Pancreas (tissue), 10 donors: ENCODE data around the gene LRRC32. TPM values are rescaled to one million over a fixed set of nuclear protein-coding genes. Genes with fewer than 3 reads are reported as not detected.

Source experiments
- ATAC-seq, 4 donors: fragments of 200-7000 bp; cut with Tn5 transposase; one replicate each; pipeline versions ENCODE4 v1.8.0 to v1.9.1; 2020; ENCODE audit warnings: mild to moderate bottlenecking in 4 of 4, moderate library complexity in 4 of 4
- DNase-seq, 6 donors: peaks; one replicate each; pipeline ENCODE4 v3.0.0-alpha.2; 2020
- FAIRE-seq: peaks from 2 replicates; lab custom pipeline; 2012; peaks lifted over from hg19 to GRCh38; lab: Jason Lieb, UNC
- H3K27ac ChIP-seq, 4 donors: fragments of 200-600 bp; sonication (generic); 1 replicate in 3 of 4; 2 replicates in 1 of 4; pipeline versions ENCODE4 v1.5.0 to v1.8.0; 2020
- H3K27me3 ChIP-seq, 4 donors: fragments of 200-600 bp; one replicate each; pipeline ENCODE4 v1.8.0; 2021
- H3K36me3 ChIP-seq, 3 donors: fragments of 200-600 bp; sonication (generic) in 1 of 3; one replicate each; pipeline versions ENCODE4 v1.5.0 to v1.8.0; 2020 to 2021
- H3K4me1 ChIP-seq, 3 donors: fragments of 200-600 bp; one replicate each; pipeline ENCODE4 v1.8.0; 2021
- H3K4me3 ChIP-seq, 4 donors: fragments of 200-600 bp; sonication (generic) in 2 of 4; one replicate each; pipeline versions ENCODE4 v1.5.0 to v1.8.0; 2020 to 2021
- H3K9me3 ChIP-seq, 4 donors: fragments of 200-600 bp; one replicate each; pipeline ENCODE4 v1.8.0; 2021
- WGBS, 2 donors: extraction: QIAGEN DNeasy Blood & Tissue Kit; methylation state at CpG; one replicate each; pipeline ENCODE4 v1.1.7; 2013; 5-methylcytosine and 5-hydroxymethylcytosine counted together
- intact Hi-C, 3 donors: fragments of 100-400 bp; cut with DNase I; formaldehyde crosslinking; loops; one replicate each; pipeline versions ENCODE4 v1.11.1 to v1.14.2; 2022
- polyA plus RNA-seq, 2 donors: library from polyadenylated mRNA; stranded (reverse); fragments of 200-250 nt; gene quantifications; one replicate each; pipeline ENCODE4 v1.2.3, GENCODE V29; 2013
- total RNA-seq, 6 donors: library from RNA; stranded (reverse); fragmentation: NEBNext Ultra II Directional in 4 of 6; extraction: Animal tissue kit (Norgen Biotek cat#: 25700) in 4 of 6; gene quantifications; one replicate each; pipeline versions ENCODE4 v1.2.1 to v1.2.4, GENCODE V29; 2021 to 2023
- TF ChIP-seq, protein P1 (sequence below), 4 donors: fragments of 200-600 bp; sonication (generic) in 3 of 4; IDR thresholded peaks; one replicate each; pipeline versions ENCODE4 v1.5.0 to v1.8.0; 2021; ENCODE audit warnings: antibody characterized with exemption in 4 of 4
- donor health status: healthy with polysubstance abuse.
- donor health status: DM: no; HTN: no; CAD: no; lungs with moderate emphysema.
- donor health status: DM: no; HTN: no; CAD: no.
- donor health status: control.
- donor health status: control.
- donor health status: Bipolar disorder and iron deficiency.
- donor health status: DM: yes; HTN: yes; CAD: no.
- donor health status: DM: no; HTN: no; CAD: no.
- donor health status: DM: no; HTN: no; CAD: no.
- donor health status: DM: yes; HTN: yes; CAD: no.

The LRRC32 gene
- total and polyA plus RNA-seq, 8 donors, result 5.7 to 43.0 (median 12.0) TPM

- Histone ChIP-seq H3K36me3 (no peaks in the 10 kb centered on the region), H3K4me3 (no peak overlapping the region), H3K4me1 (no peaks in the 10 kb centered on the region), H3K27me3 (no peaks in the 10 kb centered on the region), H3K9me3 (no peaks in the 10 kb centered on the region), H3K27ac (no peak overlapping the region)
- DNase-seq, result no peak
- 81 to 86% methylated on average over 8 of the region's 8 CpGs for WGBS, 2 donors
- intact Hi-C loops, result no loop called here
- TF ChIP-seq, protein P1, sequence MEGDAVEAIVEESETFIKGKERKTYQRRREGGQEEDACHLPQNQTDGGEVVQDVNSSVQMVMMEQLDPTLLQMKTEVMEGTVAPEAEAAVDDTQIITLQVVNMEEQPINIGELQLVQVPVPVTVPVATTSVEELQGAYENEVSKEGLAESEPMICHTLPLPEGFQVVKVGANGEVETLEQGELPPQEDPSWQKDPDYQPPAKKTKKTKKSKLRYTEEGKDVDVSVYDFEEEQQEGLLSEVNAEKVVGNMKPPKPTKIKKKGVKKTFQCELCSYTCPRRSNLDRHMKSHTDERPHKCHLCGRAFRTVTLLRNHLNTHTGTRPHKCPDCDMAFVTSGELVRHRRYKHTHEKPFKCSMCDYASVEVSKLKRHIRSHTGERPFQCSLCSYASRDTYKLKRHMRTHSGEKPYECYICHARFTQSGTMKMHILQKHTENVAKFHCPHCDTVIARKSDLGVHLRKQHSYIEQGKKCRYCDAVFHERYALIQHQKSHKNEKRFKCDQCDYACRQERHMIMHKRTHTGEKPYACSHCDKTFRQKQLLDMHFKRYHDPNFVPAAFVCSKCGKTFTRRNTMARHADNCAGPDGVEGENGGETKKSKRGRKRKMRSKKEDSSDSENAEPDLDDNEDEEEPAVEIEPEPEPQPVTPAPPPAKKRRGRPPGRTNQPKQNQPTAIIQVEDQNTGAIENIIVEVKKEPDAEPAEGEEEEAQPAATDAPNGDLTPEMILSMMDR (IDR thresholded peaks at IDR 0.05), result no peak
- FAIRE-seq, result no peak
- no peak for ATAC-seq
Measured at GRCh38 chr11:76678321-76678720, 7.8 kb upstream of the LRRC32 start.

- Histone ChIP-seq H3K9me3 (no peaks in the 10 kb centered on the region), H3K27ac (no peak overlapping the region), H3K36me3 (no peaks in the 10 kb centered on the region), H3K4me1 (no peaks in the 10 kb centered on the region), H3K4me3 (no peak overlapping the region), H3K27me3 (no peaks in the 10 kb centered on the region)
- TF ChIP-seq, protein P1 (IDR thresholded peaks at IDR 0.05), result no peak
- ATAC-seq (no peak), FAIRE-seq (no peak), DNase-seq (no peak)
- intact Hi-C loops, result no loop called here
Measured at GRCh38 chr11:76677458-76677765, 6.9 kb upstream of the LRRC32 start.

- DNase-seq (no peak), FAIRE-seq (no peak), ATAC-seq (no peak)
- TF ChIP-seq, protein P1 (IDR thresholded peaks at IDR 0.05), result no peak
- Histone ChIP-seq H3K4me3 (no peak overlapping the region), H3K9me3 (no peaks in the 10 kb centered on the region), H3K27ac (no peak overlapping the region), H3K4me1 (no peaks in the 10 kb centered on the region), H3K36me3 (no peaks in the 10 kb centered on the region), H3K27me3 (no peaks in the 10 kb centered on the region)
- 77 to 82% methylated on average over 16 of the region's 16 CpGs for WGBS, 2 donors
- intact Hi-C loops, result no loop called here
Measured at GRCh38 chr11:76676636-76677457, 6.3 kb upstream of the LRRC32 start.

DNA sequence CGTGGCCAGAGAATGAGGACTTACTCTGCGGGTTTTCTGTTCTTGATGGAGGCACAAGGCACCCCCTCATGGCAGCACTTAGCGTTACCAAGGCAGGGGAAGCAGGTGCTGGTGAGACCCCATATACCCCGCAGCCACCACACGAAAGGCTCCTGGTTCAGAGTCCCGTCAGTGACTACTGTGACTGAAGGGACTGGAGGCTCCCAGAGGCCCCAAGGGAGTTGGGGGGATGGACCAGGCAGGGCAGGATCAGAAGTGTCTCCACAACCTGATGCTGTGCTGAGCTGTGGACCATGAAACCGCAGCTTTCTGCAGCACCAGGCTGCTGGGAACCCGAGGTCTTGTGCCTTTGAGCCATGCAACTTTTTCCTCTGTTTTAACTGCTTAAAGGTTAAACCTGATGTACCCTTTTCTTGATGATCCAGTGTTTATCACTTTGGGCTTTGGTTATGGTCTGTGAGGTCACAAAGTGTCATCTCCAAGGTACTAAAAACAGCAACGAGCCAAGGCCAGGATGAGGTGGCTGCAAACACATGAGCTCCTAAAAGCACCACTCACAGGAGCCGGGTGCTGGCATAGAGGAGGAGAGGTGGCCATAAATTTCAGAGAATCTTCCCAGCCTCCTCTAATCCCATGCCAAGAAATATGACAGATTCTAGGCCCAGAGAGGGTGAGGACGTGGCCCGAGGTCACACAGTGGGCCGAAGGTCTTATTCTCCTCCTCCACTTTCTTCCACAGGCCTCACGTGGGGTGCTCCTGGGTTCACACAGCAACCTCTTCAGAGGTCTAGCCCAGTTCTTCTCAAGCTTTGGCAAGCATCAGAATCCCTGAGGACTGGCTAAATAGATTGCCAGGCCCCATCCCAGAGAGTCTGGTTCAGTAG, 4.2 kb upstream of the LRRC32 start:
- DNase-seq (no peak), FAIRE-seq (no peak), ATAC-seq (no peak)
- Histone ChIP-seq H3K9me3 (no peaks in the 10 kb centered on the region), H3K36me3 (no peaks in the 10 kb centered on the region), H3K4me3 (no peak overlapping the region), H3K27me3 (no peaks in the 10 kb centered on the region), H3K27ac (no peak overlapping the region), H3K4me1 (no peaks in the 10 kb centered on the region)
- TF ChIP-seq, protein P1 (IDR thresholded peaks at IDR 0.05), result no peak
- WGBS, 2 donors, result 86 to 89% methylated on average over 14 of the region's 14 CpGs
- intact Hi-C loops, result no loop called here
